NCI-H187 treated with DMSO at 0.1 percent for 48 hours (cell line): ENCODE measurements around the gene TMEM8B.

Experiments used
- DNase-seq: peaks from one replicate; lab custom pipeline; 2025; lab: John Stamatoyannopoulos, UW

Gene TMEM8B

GRCh38 chr9:35829084-35829763 is at the start of gene TMEM8B:
Gene TMEM8B (plus strand): TSS chr9:35829228. CDS start chr9:35829448, 220 bp downstream.
- DNase-seq, result peak; percentile 46

- no peak for DNase-seq
Observed at GRCh38 chr9:35781066-35781465, 48.0 kb upstream of the TMEM8B start.

- DNase-seq, result no peak
Observed at GRCh38 chr9:35783418-35783817, 45.6 kb upstream of the TMEM8B start.

GRCh38 chr9:35789541-35789940 is 39.5 kb upstream of the TMEM8B start:
- DNase-seq, result no peak

GRCh38 chr9:35790025-35790384 is 39.0 kb upstream of the TMEM8B start:
- DNase-seq, result no peak

GRCh38 chr9:35790385-35791296 is 38.4 kb upstream of the TMEM8B start:
- peak; percentile 43 for DNase-seq

GRCh38 chr9:35791297-35791921 is 37.6 kb upstream of the TMEM8B start, which contains the start of gene NPR2:
Gene NPR2 (plus strand): TSS chr9:35791591. CDS start chr9:35792409, 818 bp downstream.
- DNase-seq, result no peak

GRCh38 chr9:35792024-35792813 is 36.8 kb upstream of the TMEM8B start:
- DNase-seq, result no peak

- no peak for DNase-seq
Observed at GRCh38 chr9:35792826-35793225, 36.2 kb upstream of the TMEM8B start.

- DNase-seq, result no peak
Observed at GRCh38 chr9:35793461-35793860, 35.6 kb upstream of the TMEM8B start.

GRCh38 chr9:35795695-35796094 is 33.3 kb upstream of the TMEM8B start:
- no peak for DNase-seq

- no peak for DNase-seq
Observed at GRCh38 chr9:35797311-35798109, 31.5 kb upstream of the TMEM8B start.

- DNase-seq, result no peak
Observed at GRCh38 chr9:35798658-35799374, 30.2 kb upstream of the TMEM8B start.

- no peak for DNase-seq
Observed at GRCh38 chr9:35800530-35800929, 28.5 kb upstream of the TMEM8B start.

- DNase-seq, result no peak
Observed at GRCh38 chr9:35801328-35802128, 27.5 kb upstream of the TMEM8B start.

- no peak for DNase-seq
Observed at GRCh38 chr9:35806101-35806500, 22.9 kb upstream of the TMEM8B start.

- no peak for DNase-seq
Observed at GRCh38 chr9:35808433-35808832, 20.6 kb upstream of the TMEM8B start.

GRCh38 chr9:35810122-35810521 is 18.9 kb upstream of the TMEM8B start:
- no peak for DNase-seq

- DNase-seq, result no peak
Observed at GRCh38 chr9:35811381-35812024, 17.5 kb upstream of the TMEM8B start.
